HepG2 (cell line): ENCODE measurements around the gene CD19. TPM values are rescaled to one million over a fixed set of nuclear protein-coding genes. Genes with fewer than 3 reads are reported as not detected.

Experiments used
- CCAR2 ChIP-seq: fragments of 200-400 bp; formaldehyde crosslinking; optimal IDR thresholded peaks from 2 replicates; pipeline ENCODE3; 2018; ENCODE audit warnings: low read depth, mild to moderate bottlenecking, low read length, moderate library complexity
- FOXA3 ChIP-seq: IDR thresholded peaks from 2 replicates; pipeline ENCODE4 v1.6.1; 2016; ENCODE audit warnings: missing genetic modification reagents, missing compliant biosample characterization
- HNRNPL ChIP-seq: fragments of 200-400 bp; formaldehyde crosslinking; IDR thresholded peaks from 2 replicates; pipeline ENCODE4 v1.6.1; 2017; ENCODE audit warnings: mild to moderate bottlenecking, low read depth, low read length
- JARID2 ChIP-seq: sonication (generic); formaldehyde crosslinking; IDR thresholded peaks from 2 replicates; pipeline ENCODE4 v1.8.1; 2023; ENCODE audit warnings: missing genetic modification reagents, inconsistent platforms; ENCODE audit not compliant: insufficient replicate concordance
- MAF1 ChIP-seq: sonication (generic); formaldehyde crosslinking; IDR thresholded peaks from 2 replicates; pipeline ENCODE4 v1.5.0; 2020; ENCODE audit warnings: missing genetic modification reagents, borderline replicate concordance
- NR2C2 ChIP-seq: sonication (generic); formaldehyde crosslinking; IDR thresholded peaks from 2 replicates; pipeline ENCODE4 v1.4.0; 2020; ENCODE audit warnings: missing genetic modification reagents, mild to moderate bottlenecking, moderate library complexity, borderline replicate concordance
- PBX2 ChIP-seq: IDR thresholded peaks from 2 replicates; pipeline ENCODE4 v1.6.1; 2016; ENCODE audit warnings: control low read depth
- PHF8 ChIP-seq: sonication (generic); formaldehyde crosslinking; IDR thresholded peaks from 2 replicates; pipeline ENCODE4 v1.5.0; 2020; ENCODE audit warnings: missing genetic modification reagents
- POGK ChIP-seq: sonication (generic); formaldehyde crosslinking; conservative IDR thresholded peaks from 2 replicates; pipeline ENCODE4 v1.8.0; 2022; ENCODE audit warnings: mild to moderate bottlenecking, moderate library complexity, missing genetic modification reagents
- POLR2AphosphoS2 ChIP-seq: IDR thresholded peaks from 2 replicates; pipeline ENCODE4 v1.6.1; 2011; ENCODE audit warnings: low read depth, low read length, improper control_type of control experiment
- PRMT3 ChIP-seq: sonication (generic); formaldehyde crosslinking; IDR thresholded peaks from 2 replicates; pipeline ENCODE4 v1.8.1; 2022; ENCODE audit warnings: low read depth, mild to moderate bottlenecking, moderate library complexity, missing genetic modification reagents, borderline replicate concordance
- RARA ChIP-seq: IDR thresholded peaks from 2 replicates; pipeline ENCODE4 v1.6.1; 2016; ENCODE audit warnings: missing genetic modification reagents, missing compliant biosample characterization
- YY1 ChIP-seq: IDR thresholded peaks from 2 replicates; pipeline ENCODE4 v1.6.1; 2011; ENCODE audit warnings: low read length, low read depth, moderate library complexity, mild to moderate bottlenecking; ENCODE audit not compliant: insufficient read depth, insufficient replicate concordance
- ZC3H13 ChIP-seq: sonication (generic); formaldehyde crosslinking; IDR thresholded peaks from 2 replicates; pipeline ENCODE4 v1.8.1; 2023; ENCODE audit warnings: mild to moderate bottlenecking, missing genetic modification reagents, moderate library complexity
- ZFP36 ChIP-seq: fragments of 150-350 bp; IDR thresholded peaks from 2 replicates; pipeline ENCODE4 v1.6.1; 2018; ENCODE audit warnings: borderline replicate concordance, low read length, low read depth; ENCODE audit not compliant: partially characterized antibody
- ZFP37 ChIP-seq: sonication (generic); formaldehyde crosslinking; IDR thresholded peaks from 2 replicates; pipeline ENCODE4 v1.4.0; 2020; ENCODE audit warnings: missing genetic modification reagents, borderline replicate concordance
- ZNF136 ChIP-seq: sonication (generic); formaldehyde crosslinking; IDR thresholded peaks from 2 replicates; pipeline ENCODE4 v1.8.1; 2022; ENCODE audit warnings: low read depth, mild to moderate bottlenecking, moderate library complexity, missing genetic modification reagents
- ZNF205 ChIP-seq: IDR thresholded peaks from 2 replicates; pipeline ENCODE4 v1.6.1; 2018; ENCODE audit warnings: missing biosample characterization, missing genetic modification reagents
- ZNF274 ChIP-seq: sonication (generic); formaldehyde crosslinking; IDR thresholded peaks from 2 replicates; pipeline ENCODE4 v1.5.1; 2020; ENCODE audit warnings: mild to moderate bottlenecking, missing genetic modification reagents
- ZNF329 ChIP-seq: sonication (generic); formaldehyde crosslinking; IDR thresholded peaks from 2 replicates; pipeline ENCODE4 v1.9.0; 2021; ENCODE audit warnings: low read depth, mild to moderate bottlenecking, missing genetic modification reagents
- ZNF44 ChIP-seq: sonication (generic); formaldehyde crosslinking; IDR thresholded peaks from 2 replicates; pipeline ENCODE4 v1.5.1; 2020; ENCODE audit warnings: mild to moderate bottlenecking, missing genetic modification reagents
- ZNF468 ChIP-seq: sonication (generic); formaldehyde crosslinking; IDR thresholded peaks from 2 replicates; pipeline ENCODE4 v1.8.0; 2022; ENCODE audit warnings: mild to moderate bottlenecking, moderate library complexity, missing genetic modification reagents
- ZNF598 ChIP-seq: sonication (generic); formaldehyde crosslinking; IDR thresholded peaks from 2 replicates; pipeline ENCODE4 v1.5.1; 2020; ENCODE audit warnings: mild to moderate bottlenecking, missing genetic modification reagents, borderline replicate concordance
- ZNF761 ChIP-seq: sonication (generic); formaldehyde crosslinking; conservative IDR thresholded peaks from 2 replicates; pipeline ENCODE4 v1.4.0; 2020; ENCODE audit warnings: mild to moderate bottlenecking, missing genetic modification reagents
- ZNF768 ChIP-seq: sonication (generic); formaldehyde crosslinking; IDR thresholded peaks from 2 replicates; pipeline ENCODE4 v1.4.0; 2020; ENCODE audit warnings: missing genetic modification reagents
- polyA plus RNA-seq, 8 experiments: library from polyadenylated mRNA; depleted of rRNA in 3 of 8; stranded (reverse) in 7 of 8; unstranded in 1 of 8; fragments of >200 nt; fragmentation: Illumina TruSeq in 4 of 8; extraction: Trizol in 4 of 8; gene quantifications; 2 replicates each; pipeline versions ENCODE4 v1.2.1 to v1.2.3, GENCODE V29; 2011 to 2016; ENCODE audit warnings: low read depth in 4 of 8, missing spikeins in 1 of 8, mixed read lengths in 1 of 8; ENCODE audit not compliant: insufficient read depth in 1 of 8
- total RNA-seq, 5 experiments: library from RNA; depleted of rRNA; stranded (reverse); fragments of >200 nt; fragmentation: Illumina TruSeq; extraction: Trizol; gene quantifications; 2 replicates each; pipeline ENCODE4 v1.2.3, GENCODE V29; 2016; ENCODE audit warnings: low read depth in 1 of 5
- TF ChIP-seq, protein P1 (sequence below): sonication (generic); formaldehyde crosslinking; conservative IDR thresholded peaks from 2 replicates; pipeline ENCODE4 v1.8.0; 2022; ENCODE audit warnings: missing genetic modification reagents

The CD19 gene
- total and polyA plus RNA-seq, 2 of the 13 experiments (the other 11 are each of a cell fraction or from before 2014, with no cell fraction given) = 0.55 to 1.1 TPM

DNA sequence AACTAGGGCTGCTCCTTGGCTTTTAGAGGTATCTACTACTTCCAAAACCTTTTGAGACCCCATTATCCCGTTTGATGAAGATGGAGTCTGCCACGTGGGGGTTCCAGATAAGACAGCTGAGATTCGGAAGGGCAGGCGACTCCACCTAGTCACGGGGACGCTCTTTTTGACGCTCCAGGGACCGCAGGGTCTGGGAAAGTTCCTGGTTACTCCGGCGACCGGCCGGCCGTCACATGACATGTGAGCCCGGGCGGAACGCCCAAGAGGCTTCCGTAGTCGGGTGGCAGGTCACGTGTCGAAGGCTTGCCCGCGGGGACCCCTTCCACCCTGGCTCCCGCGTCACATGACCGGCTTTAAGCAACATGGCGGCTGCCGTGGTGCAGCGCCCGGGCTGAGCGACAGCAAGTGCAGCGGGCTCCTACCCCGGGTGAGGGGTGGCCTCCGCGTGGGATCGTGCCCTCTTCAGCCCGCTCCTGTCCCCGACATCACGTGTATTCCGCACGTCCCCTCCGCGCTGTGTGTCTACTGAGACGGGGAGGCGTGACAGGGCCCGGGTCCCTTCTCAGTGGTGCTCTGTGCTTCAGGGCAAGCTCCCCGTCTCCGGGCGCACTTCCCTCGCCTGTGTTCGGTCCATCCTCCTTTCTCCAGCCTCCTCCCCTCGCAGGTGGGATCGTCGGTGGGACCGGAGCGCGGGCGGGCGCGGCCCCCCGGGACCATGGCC, 42.8 kb downstream of the CD19 start, which contains the start of gene SPNS1 (continued):
- peak; percentile 75; the same call in 1 of the 2 replicates for TF ChIP-seq ZNF468 (CRISPR knock-in tag)
- peak; percentile 97; the same call in 1 of the 2 replicates for TF ChIP-seq ZNF136
- TF ChIP-seq ZNF329 (CRISPR knock-in tag) = peak; percentile 85
- TF ChIP-seq YY1 = peak; percentile 99
- TF ChIP-seq HNRNPL = peak; percentile 65; the same call in 1 of the 2 replicates
- TF ChIP-seq POGK (CRISPR knock-in tag) = peak; percentile 97
- peak; percentile 93; the same call in 1 of the 2 replicates for TF ChIP-seq MAF1 (CRISPR knock-in tag)
- peak; percentile 85 for TF ChIP-seq FOXA3 (CRISPR knock-in tag)
- TF ChIP-seq PRMT3 (CRISPR knock-in tag) = no peak
- peak; percentile 95; the same call in 1 of the 2 replicates for TF ChIP-seq ZNF44 (CRISPR knock-in tag)
- TF ChIP-seq CCAR2 = no peak
- TF ChIP-seq POLR2AphosphoS2 = no peak
- peak; percentile 44; the same call in 1 of the 2 replicates for TF ChIP-seq PBX2
- no peak for TF ChIP-seq ZFP36
- TF ChIP-seq ZFP37 = peak; percentile 85; the same call in 1 of the 2 replicates
- peak; percentile 95 for TF ChIP-seq ZNF598 (CRISPR knock-in tag)
- TF ChIP-seq, protein P1, sequence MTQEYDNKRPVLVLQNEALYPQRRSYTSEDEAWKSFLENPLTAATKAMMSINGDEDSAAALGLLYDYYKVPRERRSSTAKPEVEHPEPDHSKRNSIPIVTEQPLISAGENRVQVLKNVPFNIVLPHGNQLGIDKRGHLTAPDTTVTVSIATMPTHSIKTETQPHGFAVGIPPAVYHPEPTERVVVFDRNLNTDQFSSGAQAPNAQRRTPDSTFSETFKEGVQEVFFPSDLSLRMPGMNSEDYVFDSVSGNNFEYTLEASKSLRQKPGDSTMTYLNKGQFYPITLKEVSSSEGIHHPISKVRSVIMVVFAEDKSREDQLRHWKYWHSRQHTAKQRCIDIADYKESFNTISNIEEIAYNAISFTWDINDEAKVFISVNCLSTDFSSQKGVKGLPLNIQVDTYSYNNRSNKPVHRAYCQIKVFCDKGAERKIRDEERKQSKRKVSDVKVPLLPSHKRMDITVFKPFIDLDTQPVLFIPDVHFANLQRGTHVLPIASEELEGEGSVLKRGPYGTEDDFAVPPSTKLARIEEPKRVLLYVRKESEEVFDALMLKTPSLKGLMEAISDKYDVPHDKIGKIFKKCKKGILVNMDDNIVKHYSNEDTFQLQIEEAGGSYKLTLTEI (CRISPR knock-in tag) = no peak
- TF ChIP-seq ZNF205 (CRISPR knock-in tag) = peak; percentile 89
- peak; percentile 95 for TF ChIP-seq ZNF761 (CRISPR knock-in tag)
- peak; percentile 84 for TF ChIP-seq ZC3H13 (CRISPR knock-in tag)
- TF ChIP-seq NR2C2 (CRISPR knock-in tag) = peak; percentile 94
- TF ChIP-seq RARA (CRISPR knock-in tag) = peak; percentile 54; the same call in 1 of the 2 replicates
- no peak; the same call in 1 of the 2 replicates for TF ChIP-seq ZNF274 (CRISPR knock-in tag)
- peak; percentile 75 for TF ChIP-seq ZNF768 (CRISPR knock-in tag)
- peak; percentile 92 for TF ChIP-seq JARID2 (CRISPR knock-in tag)
- TF ChIP-seq PHF8 (CRISPR knock-in tag) = peak; percentile 98
